ENCODE data around the gene AP4B1. TPM values are rescaled to one million over a fixed set of nuclear protein-coding genes. Genes with fewer than 3 reads are reported as not detected.
A peak's percentile ranks its signal among the peaks of the same experiment; 100 is the strongest.

Gene AP4B1
- total and polyA plus RNA-seq, 9 of the 15 experiments (the other 6 are each of a cell fraction or from before 2014, with no cell fraction given), result 15.8 to 36.5 (median 24.6) TPM

DNA sequence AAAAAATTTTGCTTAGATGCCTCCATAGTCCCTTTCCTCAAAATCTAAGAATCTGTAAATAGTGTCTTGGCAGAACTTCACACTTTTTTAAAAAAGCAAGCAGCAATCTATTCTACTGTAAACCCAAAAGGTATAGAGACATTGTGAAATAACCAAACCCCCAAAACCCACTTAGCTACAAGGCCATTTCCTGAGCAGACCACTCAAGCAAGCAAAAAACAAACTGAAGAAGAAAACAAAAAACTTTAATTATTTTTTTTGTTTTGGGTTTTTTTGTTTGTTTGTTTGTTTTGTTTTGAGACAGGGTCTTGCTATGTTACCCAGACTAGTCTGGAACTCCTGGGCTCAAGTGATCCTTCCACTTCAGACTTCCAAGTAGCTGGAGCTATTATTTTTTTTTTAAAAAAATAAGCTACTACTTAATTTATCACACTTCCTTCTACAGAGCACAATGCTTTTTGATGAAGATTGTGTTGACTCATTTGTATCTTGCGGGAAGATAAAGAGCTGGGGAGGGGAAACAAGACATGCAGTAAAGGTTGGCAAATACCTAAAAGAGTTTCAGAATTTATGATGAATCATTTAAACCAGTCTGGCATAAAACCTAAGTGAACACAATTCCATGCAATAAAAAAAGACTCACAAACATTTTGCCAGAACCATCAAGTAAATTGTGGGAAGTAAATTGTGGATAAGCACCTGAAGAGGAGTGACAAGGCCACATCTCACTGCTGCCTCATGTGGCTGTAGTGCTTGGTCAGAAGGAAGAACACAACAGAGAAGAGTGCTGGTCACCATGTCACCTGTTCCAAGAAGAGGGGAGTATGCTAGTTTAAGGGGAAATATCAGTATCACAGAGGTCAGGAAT lies 30.4 kb downstream of the AP4B1 start (continued):
- TF ChIP-seq SPI1 (IDR thresholded peaks at IDR 0.05; ENCODE audit: borderline replicate concordance, low read depth, low read length) (0 out of 2 replicates have a peak, but pooled peaks have one; percentile 31), CC2D1A (IDR thresholded peaks at IDR 0.05) (0 out of 2 replicates have a peak, but pooled peaks have one; percentile 12), ZKSCAN8 (CRISPR knock-in tag; IDR thresholded peaks at IDR 0.05) (no peak), ARNT (IDR thresholded peaks at IDR 0.05) (no peak), RBM34 (IDR thresholded peaks at IDR 0.05; ENCODE audit: borderline replicate concordance, insufficient read depth, low read length) (no peak), SMC3 (conservative IDR thresholded peaks at IDR 0.05; ENCODE audit: insufficient read depth, low read depth, low read length) (no peak), ARHGAP35 (IDR thresholded peaks at IDR 0.05; ENCODE audit: partially characterized antibody) (no peak), ZBTB8A (IDR thresholded peaks at IDR 0.05; ENCODE audit: partially characterized antibody) (no peak), C11orf30 (IDR thresholded peaks at IDR 0.05; ENCODE audit: low read depth) (peak; percentile 51), NR2C2 (CRISPR knock-in tag; IDR thresholded peaks at IDR 0.05) (no peak), NR2C2 (tag; IDR thresholded peaks at IDR 0.05) (no peak), TAF9B (IDR thresholded peaks at IDR 0.05; ENCODE audit: partially characterized antibody) (no peak)
- TF ChIP-seq, protein P1, sequence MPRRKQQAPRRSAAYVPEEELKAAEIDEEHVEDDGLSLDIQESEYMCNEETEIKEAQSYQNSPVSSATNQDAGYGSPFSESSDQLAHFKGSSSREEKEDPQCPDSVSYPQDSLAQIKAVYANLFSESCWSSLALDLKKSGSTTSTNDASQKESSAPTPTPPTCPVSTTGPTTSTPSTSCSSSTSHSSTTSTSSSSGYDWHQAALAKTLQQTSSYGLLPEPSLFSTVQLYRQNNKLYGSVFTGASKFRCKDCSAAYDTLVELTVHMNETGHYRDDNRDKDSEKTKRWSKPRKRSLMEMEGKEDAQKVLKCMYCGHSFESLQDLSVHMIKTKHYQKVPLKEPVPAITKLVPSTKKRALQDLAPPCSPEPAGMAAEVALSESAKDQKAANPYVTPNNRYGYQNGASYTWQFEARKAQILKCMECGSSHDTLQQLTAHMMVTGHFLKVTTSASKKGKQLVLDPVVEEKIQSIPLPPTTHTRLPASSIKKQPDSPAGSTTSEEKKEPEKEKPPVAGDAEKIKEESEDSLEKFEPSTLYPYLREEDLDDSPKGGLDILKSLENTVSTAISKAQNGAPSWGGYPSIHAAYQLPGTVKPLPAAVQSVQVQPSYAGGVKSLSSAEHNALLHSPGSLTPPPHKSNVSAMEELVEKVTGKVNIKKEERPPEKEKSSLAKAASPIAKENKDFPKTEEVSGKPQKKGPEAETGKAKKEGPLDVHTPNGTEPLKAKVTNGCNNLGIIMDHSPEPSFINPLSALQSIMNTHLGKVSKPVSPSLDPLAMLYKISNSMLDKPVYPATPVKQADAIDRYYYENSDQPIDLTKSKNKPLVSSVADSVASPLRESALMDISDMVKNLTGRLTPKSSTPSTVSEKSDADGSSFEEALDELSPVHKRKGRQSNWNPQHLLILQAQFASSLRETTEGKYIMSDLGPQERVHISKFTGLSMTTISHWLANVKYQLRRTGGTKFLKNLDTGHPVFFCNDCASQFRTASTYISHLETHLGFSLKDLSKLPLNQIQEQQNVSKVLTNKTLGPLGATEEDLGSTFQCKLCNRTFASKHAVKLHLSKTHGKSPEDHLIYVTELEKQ (CRISPR knock-in tag; IDR thresholded peaks at IDR 0.05), result 0 out of 2 replicates have a peak, but pooled peaks have one; percentile 21
- TF ChIP-seq, protein P2, sequence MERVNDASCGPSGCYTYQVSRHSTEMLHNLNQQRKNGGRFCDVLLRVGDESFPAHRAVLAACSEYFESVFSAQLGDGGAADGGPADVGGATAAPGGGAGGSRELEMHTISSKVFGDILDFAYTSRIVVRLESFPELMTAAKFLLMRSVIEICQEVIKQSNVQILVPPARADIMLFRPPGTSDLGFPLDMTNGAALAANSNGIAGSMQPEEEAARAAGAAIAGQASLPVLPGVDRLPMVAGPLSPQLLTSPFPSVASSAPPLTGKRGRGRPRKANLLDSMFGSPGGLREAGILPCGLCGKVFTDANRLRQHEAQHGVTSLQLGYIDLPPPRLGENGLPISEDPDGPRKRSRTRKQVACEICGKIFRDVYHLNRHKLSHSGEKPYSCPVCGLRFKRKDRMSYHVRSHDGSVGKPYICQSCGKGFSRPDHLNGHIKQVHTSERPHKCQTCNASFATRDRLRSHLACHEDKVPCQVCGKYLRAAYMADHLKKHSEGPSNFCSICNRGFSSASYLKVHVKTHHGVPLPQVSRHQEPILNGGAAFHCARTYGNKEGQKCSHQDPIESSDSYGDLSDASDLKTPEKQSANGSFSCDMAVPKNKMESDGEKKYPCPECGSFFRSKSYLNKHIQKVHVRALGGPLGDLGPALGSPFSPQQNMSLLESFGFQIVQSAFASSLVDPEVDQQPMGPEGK (CRISPR knock-in tag; IDR thresholded peaks at IDR 0.05; ENCODE audit: borderline replicate concordance), result no peak
- TF ChIP-seq, protein P3, sequence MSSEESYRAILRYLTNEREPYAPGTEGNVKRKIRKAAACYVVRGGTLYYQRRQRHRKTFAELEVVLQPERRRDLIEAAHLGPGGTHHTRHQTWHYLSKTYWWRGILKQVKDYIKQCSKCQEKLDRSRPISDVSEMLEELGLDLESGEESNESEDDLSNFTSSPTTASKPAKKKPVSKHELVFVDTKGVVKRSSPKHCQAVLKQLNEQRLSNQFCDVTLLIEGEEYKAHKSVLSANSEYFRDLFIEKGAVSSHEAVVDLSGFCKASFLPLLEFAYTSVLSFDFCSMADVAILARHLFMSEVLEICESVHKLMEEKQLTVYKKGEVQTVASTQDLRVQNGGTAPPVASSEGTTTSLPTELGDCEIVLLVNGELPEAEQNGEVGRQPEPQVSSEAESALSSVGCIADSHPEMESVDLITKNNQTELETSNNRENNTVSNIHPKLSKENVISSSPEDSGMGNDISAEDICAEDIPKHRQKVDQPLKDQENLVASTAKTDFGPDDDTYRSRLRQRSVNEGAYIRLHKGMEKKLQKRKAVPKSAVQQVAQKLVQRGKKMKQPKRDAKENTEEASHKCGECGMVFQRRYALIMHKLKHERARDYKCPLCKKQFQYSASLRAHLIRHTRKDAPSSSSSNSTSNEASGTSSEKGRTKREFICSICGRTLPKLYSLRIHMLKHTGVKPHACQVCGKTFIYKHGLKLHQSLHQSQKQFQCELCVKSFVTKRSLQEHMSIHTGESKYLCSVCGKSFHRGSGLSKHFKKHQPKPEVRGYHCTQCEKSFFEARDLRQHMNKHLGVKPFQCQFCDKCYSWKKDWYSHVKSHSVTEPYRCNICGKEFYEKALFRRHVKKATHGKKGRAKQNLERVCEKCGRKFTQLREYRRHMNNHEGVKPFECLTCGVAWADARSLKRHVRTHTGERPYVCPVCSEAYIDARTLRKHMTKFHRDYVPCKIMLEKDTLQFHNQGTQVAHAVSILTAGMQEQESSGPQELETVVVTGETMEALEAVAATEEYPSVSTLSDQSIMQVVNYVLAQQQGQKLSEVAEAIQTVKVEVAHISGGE (CRISPR knock-in tag; IDR thresholded peaks at IDR 0.05), result peak in 2 of 3 experiments; percentile 56 to 61; a peak in 3 of 6 replicates
- TF ChIP-seq, protein P4, sequence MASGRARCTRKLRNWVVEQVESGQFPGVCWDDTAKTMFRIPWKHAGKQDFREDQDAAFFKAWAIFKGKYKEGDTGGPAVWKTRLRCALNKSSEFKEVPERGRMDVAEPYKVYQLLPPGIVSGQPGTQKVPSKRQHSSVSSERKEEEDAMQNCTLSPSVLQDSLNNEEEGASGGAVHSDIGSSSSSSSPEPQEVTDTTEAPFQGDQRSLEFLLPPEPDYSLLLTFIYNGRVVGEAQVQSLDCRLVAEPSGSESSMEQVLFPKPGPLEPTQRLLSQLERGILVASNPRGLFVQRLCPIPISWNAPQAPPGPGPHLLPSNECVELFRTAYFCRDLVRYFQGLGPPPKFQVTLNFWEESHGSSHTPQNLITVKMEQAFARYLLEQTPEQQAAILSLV (tag; IDR thresholded peaks at IDR 0.05), result no peak

Data from K562 (cell line).